PC-9 (cell line): ENCODE measurements around the gene VAC14. TPM values are rescaled to one million over a fixed set of nuclear protein-coding genes. Genes with fewer than 3 reads are reported as not detected.

ENCODE experiments used
- BruUV-seq: library from RNA; stranded (reverse); fragments of 400-500 nt; replicated peaks from 2 replicates; lab custom pipeline; 2021; lab: Mats Ljungman, UMichigan
- CTCF ChIA-PET: fragments of 300-600 bp; sonication (Branson Sonifier 250); formaldehyde crosslinking; loops from one replicate; lab custom pipeline; 2022; ENCODE audit warnings: antibody characterized with exemption; lab: Charles Lee
- POLR2A ChIA-PET: fragments of 300-600 bp; sonication (Branson Sonifier 250); formaldehyde crosslinking; loops from one replicate; lab custom pipeline; 2022; ENCODE audit warnings: antibody characterized with exemption; ENCODE audit not compliant: unreplicated experiment; lab: Charles Lee
- DNase-seq, 2 experiments: peaks; one replicate each; pipeline versions ENCODE4 v3.0.0 to v3.0.0-alpha.2; 2015 to 2022; ENCODE audit warnings: mixed read lengths in 1 of 2
- H2AFZ ChIP-seq: fragments of 200-600 bp; sonication (generic); 2 replicates; pipeline ENCODE4 v1.8.1; 2017; ENCODE audit warnings: antibody characterized with exemption
- H3F3A ChIP-seq: fragments of 200-600 bp; sonication (generic); 2 replicates; pipeline ENCODE4 v1.8.1; 2017; ENCODE audit warnings: antibody characterized with exemption, mild to moderate bottlenecking, low read depth; ENCODE audit not compliant: insufficient read depth
- H3K27ac ChIP-seq: fragments of 200-600 bp; sonication (generic); 2 replicates; pipeline ENCODE4 v1.6.1; 2016; ENCODE audit warnings: mixed run types
- H3K27me3 ChIP-seq: fragments of 200-600 bp; sonication (generic); 2 replicates; pipeline ENCODE4 v1.6.1; 2016; ENCODE audit warnings: low read depth, mixed run types; ENCODE audit not compliant: insufficient read depth
- H3K36me3 ChIP-seq: fragments of 200-600 bp; sonication (generic); 2 replicates; pipeline ENCODE4 v1.6.1; 2016; ENCODE audit warnings: low read depth, mixed run types
- H3K4me1 ChIP-seq: fragments of 200-600 bp; sonication (generic); replicated peaks from 2 replicates; pipeline ENCODE4 v1.6.1; 2016; ENCODE audit warnings: mixed run types; ENCODE audit not compliant: insufficient read depth
- H3K4me2 ChIP-seq: fragments of 200-600 bp; sonication (generic); 2 replicates; pipeline ENCODE4 v1.6.1; 2017; ENCODE audit warnings: mixed run types
- H3K4me3 ChIP-seq: fragments of 200-600 bp; sonication (generic); 2 replicates; pipeline ENCODE4 v1.6.1; 2016; ENCODE audit warnings: mixed run types
- H3K79me2 ChIP-seq: fragments of 200-600 bp; sonication (generic); 2 replicates; pipeline ENCODE4 v1.6.1; 2017; ENCODE audit warnings: low read depth, mixed run types
- H3K9me2 ChIP-seq: fragments of 200-600 bp; sonication (generic); 2 replicates; pipeline ENCODE4 v1.8.1; 2017; ENCODE audit warnings: mild to moderate bottlenecking; ENCODE audit not compliant: insufficient read depth
- H3K9me3 ChIP-seq: fragments of 200-600 bp; sonication (generic); 2 replicates; pipeline ENCODE4 v1.8.1; 2016; ENCODE audit warnings: low read depth; ENCODE audit not compliant: insufficient read depth
- H4K20me1 ChIP-seq: fragments of 200-600 bp; sonication (generic); 2 replicates; pipeline ENCODE4 v1.8.1; 2017; ENCODE audit not compliant: insufficient read depth
- CTCF ChIP-seq: fragments of 200-600 bp; sonication (generic); conservative IDR thresholded peaks from 2 replicates; pipeline ENCODE4 v1.6.1; 2017; ENCODE audit warnings: mixed run types, antibody characterized with exemption, mild to moderate bottlenecking, moderate library complexity
- EZH2 ChIP-seq: fragments of 200-600 bp; sonication (generic); IDR thresholded peaks from 2 replicates; pipeline ENCODE4 v1.8.0; 2017; ENCODE audit warnings: antibody characterized with exemption, low read depth
- intact Hi-C: fragments of 100-400 bp; cut with micrococcal nuclease; formaldehyde crosslinking; loops from one replicate; pipeline ENCODE4 v1.10.0; 2022; ENCODE audit not compliant: unreplicated experiment
- total RNA-seq: library from RNA; stranded (reverse); gene quantifications from 2 replicates; pipeline ENCODE4 v1.2.3, GENCODE V29; 2021

Gene VAC14
- total RNA-seq, 1 experiment from 2014 or later = 46.8 TPM

GRCh38 chr16:70711211-70712031 lies 89.5 kb downstream of the VAC14 start:
- Histone ChIP-seq H3K79me2 (peaks cover under 1% of the 10 kb centered on the region; the same call in 1 of the 2 replicates), H3K9me3 (no peaks in the 10 kb centered on the region), H3K9me2 (no peaks in the 10 kb centered on the region), H2AFZ (no peak overlapping the region), H3K4me1 (peaks cover 44% of the 10 kb centered on the region), H3F3A (peaks cover 33% of the 10 kb centered on the region), H3K36me3 (no peaks in the 10 kb centered on the region), H4K20me1 (no peaks in the 10 kb centered on the region), H3K4me3 (no peak overlapping the region), H3K27ac (no peak overlapping the region), H3K27me3 (no peaks in the 10 kb centered on the region), H3K4me2 (no peak overlapping the region)
- BruUV-seq = no TSS peak
- POLR2A ChIA-PET = no interaction called here
- CTCF ChIA-PET = no interaction called here
- DNase-seq = no peak
- TF ChIP-seq CTCF = no peak
- no peak for TF ChIP-seq EZH2
- intact Hi-C loops = no loop called here

- peaks cover 42% of the 10 kb centered on the region for H3K4me1 ChIP-seq
Observed at GRCh38 chr16:70710422-70711210, 90.3 kb downstream of the VAC14 start.

More at GRCh38 chr16:70710422-70711210, 90.3 kb downstream of the VAC14 start:
- BruUV-seq = no TSS peak
- H3K27ac ChIP-seq = no peak overlapping the region
- TF ChIP-seq EZH2 = no peak
- no peak for TF ChIP-seq CTCF
- ChIA-PET POLR2A (no interaction called here), CTCF (no interaction called here)
- H3K9me3 ChIP-seq = no peaks in the 10 kb centered on the region
- no peak overlapping the region for H3K4me3 ChIP-seq
- H3K9me2 ChIP-seq = no peaks in the 10 kb centered on the region
- no peak overlapping the region for H2AFZ ChIP-seq
- H4K20me1 ChIP-seq = no peaks in the 10 kb centered on the region
- H3K79me2 ChIP-seq = peaks cover 8% of the 10 kb centered on the region; the same call in 1 of the 2 replicates
- H3F3A ChIP-seq = peaks cover 32% of the 10 kb centered on the region
- no peak for DNase-seq
- intact Hi-C loops = no loop called here
- no peaks in the 10 kb centered on the region for H3K27me3 ChIP-seq
- H3K36me3 ChIP-seq = no peaks in the 10 kb centered on the region
- no peak overlapping the region for H3K4me2 ChIP-seq
